ENCODE measurements around the gene OTUD6A.
"Not testable (repeated sequence)": the region's sequence is repeated elsewhere in the genome, so short reads cannot be mapped to it uniquely, and the experiment has no call there.

OTUD6A gene

DNA sequence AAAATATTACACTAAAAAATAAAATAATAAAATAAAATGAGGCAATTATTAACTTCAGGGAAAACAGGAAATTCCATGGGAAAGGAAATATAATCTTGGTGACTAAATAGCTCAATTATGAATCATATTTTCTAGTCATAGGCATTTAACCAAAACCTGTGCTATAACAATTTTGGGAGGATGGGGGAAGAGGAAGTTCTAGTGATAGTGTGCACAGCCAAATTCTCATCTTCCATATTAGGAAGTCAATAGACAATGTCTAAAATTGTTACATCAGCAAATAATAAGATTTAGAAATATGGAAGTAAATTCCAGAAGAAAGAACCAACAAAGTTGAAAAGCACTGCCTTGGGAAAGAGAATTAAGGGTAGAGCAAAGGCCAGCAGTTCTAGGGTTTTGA is 15.3 kb upstream of the OTUD6A start:
- DNase-seq (ENCODE audit: low read depth in 2 of 2): no peak

DNA sequence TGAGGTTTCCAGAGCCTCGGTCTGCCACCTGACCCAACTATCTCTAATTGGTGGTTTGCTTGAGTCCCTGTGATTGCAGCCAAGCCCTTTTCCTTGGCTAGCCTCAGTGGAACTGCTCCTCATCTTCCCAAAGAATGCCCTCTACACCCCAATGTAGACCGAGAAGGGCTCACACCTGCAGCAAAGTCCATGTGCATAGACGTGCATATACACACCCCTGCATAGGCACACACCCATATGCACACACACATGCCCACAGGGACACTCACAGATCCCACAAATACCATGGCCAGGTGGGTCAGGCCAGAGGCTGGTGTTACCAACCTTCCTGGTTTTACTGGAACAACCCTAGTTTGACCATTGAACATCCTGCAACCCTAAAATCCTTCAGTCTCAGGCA is 12.9 kb upstream of the OTUD6A start:
- no peak for DNase-seq (ENCODE audit: low read depth in 2 of 2)

DNA sequence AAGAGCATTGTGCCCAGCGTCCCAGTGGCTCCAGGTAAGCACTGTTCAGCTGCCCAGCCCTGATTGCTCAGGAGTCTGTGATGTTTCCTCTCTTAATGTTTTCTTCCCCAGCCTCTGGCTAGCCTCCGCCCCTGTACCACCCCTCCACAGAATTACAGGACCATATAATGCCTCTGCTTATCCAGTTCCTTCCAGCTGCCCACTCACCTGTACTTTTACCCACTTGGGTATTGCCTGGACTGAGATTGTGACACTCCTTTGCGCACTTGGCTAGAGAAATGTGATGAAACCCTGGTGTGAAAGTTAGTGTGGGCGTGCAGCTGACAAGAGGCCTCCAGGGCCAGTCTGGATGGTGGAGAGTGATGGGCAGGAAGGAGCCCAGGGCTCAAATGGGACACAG is 12.3 kb upstream of the OTUD6A start, which contains the start of gene AWAT2:
Gene AWAT2, minus strand, starts transcription at position 14 of the 400 bp plus-strand sequence. Its CDS starts 6 bp downstream, at position 8.
- no peak for DNase-seq (ENCODE audit: low read depth in 2 of 2)

DNA sequence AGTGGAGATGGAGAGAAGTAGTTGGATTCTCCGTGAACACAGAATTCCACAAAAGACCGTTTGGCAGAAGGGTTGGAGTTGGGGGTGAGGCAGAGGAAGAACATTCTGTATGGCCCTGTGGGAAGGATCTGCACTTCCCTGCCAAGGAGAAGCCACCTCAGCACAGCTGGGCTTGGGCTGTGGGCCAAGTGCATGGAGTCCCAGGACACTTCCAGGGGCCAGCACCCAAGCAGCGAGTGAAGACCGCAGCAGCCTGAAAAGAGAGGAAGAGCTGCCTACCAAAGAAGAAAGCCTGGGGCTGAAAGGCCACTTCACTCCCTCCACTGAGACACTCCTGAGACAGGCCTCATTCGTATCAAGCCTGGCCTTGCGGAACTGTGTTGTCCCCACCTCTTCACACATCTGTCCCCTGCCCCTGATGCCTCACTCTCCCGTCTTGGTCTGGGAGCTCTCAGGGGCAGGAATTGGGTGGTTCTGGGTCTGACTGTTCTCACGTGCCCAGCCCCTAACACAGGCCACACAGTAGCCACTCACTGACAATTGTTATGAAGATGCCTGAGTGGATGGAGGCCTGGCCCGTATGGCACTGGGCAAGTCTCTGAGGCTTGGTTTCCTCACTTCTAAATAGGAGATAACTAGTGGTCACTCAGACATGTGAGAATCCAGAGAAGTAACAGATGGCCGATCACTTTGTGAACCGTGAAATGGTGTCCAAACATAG is 9.2 kb upstream of the OTUD6A start:
- DNase-seq (ENCODE audit: low read depth in 2 of 2): no peak

DNA sequence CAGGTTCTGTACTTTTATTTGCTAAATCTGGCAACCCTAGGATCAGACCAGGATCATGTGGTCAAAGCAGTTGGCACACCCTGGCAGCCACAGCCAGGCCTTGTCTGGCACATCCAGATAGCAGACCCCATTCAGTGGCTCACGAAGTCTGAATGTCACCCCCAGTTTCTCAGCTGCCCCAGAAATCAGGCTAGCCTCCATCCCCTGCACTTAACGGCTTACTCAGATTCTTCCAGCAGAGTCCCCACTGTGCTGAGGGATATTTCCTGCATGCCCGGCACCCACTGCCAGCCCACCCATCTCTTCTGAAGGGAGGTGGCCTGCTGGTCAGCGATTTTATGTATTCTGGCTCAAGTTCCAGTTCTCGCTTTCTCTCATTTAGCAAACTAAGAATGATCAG is 7.9 kb upstream of the OTUD6A start:
- DNase-seq (ENCODE audit: low read depth in 2 of 2): no peak

DNA sequence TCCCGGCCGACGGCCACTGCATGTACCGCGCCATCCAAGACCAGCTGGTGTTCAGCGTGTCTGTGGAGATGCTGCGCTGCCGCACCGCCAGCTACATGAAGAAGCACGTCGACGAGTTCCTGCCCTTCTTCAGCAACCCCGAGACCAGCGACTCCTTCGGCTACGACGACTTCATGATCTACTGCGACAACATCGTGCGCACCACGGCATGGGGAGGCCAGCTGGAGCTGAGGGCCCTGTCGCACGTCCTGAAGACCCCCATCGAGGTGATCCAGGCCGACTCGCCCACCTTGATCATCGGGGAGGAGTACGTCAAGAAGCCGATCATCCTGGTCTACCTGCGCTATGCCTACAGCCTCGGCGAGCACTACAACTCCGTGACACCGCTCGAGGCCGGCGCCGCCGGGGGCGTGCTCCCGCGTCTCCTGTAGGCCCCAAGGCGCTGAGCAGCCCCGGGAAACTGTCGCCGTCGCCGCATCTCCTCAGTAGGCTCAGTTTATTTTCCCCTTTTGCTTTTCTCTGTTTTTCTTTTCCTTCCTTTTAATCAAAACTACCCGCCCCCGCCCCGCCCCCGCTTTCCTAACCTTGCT is 799 bp downstream of the OTUD6A start:
- DNase-seq (ENCODE audit: low read depth in 2 of 2): no peak

DNA sequence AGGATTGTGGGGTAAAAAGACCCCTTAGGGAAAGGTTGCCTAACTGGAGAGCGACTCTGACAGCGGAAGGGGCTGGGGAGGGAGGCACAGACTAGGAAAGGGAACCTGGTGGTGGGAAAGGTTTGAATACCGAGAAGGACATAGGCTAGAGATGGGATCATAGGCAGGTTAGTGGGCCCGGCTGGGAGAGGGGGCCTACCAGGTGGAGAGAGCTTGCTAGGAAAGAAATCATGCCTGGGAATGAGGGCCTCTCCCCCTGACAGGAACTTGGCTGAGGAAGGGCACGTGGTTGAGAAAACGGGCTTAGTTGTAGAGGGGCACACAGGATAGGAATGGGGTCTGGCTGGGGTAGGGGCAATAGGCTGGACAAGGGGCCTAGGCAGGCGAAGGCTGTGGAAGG is 4.4 kb downstream of the OTUD6A start:
- DNase-seq (ENCODE audit: low read depth in 2 of 2): no peak

DNA sequence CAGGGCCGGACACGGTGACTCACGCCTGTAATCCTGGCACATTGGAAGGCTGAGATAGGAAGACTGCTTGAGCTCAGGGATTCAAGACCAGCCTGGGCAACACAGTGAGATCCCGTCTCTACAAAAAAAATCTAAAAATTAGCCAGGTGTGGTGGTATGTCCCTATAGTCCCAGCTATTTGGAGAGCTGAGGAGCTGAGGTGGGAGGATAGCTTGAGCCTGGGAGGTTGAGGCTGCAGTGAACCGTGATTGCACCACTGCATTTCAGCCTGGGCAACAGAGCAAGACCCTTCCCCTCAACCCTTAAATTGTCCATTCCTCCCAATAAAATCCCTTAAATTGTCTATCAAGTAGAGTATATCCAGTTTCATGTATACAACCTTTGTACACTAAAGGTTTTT is 17.0 kb downstream of the OTUD6A start:
- DNase-seq (ENCODE audit: low read depth in 2 of 2): no peak

DNA sequence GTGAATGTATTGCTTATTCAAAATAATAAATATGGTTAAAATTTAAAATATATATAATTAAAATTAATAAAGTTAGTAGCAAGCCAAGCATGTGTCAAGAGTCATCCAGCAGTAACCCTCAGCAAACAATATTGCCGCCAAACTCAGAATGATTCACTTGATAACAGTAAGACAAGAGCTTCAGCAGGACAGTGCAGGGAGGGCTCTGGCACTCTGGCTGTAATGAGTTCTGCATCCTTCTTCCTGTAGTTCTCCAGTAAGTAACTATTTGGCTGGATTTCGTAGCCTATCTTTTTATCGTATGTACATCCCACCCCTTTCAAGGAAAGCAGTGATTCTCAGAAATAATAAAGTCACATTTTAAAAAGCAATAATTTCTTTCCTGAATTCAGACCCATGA is 17.6 kb downstream of the OTUD6A start:
- DNase-seq (ENCODE audit: low read depth in 2 of 2): no peak

DNA sequence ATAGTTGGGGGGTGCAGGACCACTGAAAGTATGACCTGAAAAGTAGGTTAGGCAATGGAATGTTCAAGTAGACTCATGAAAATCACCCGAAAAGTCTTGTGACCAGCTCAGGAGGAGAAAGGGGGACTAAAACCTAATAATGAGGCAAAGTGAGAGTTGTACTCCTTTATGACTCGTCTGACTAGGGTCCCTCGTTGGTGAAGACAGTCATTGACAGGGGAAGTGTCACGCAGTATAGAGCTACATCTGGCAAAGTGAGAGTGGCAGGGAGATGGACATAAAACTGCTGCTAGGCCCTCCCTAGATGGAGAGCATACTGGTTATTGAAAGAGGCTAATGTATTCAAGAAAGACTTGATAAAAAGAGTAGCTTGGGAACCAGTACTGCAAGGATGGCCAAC is 20.5 kb downstream of the OTUD6A start:
- no peak for DNase-seq (ENCODE audit: low read depth in 2 of 2)

DNA sequence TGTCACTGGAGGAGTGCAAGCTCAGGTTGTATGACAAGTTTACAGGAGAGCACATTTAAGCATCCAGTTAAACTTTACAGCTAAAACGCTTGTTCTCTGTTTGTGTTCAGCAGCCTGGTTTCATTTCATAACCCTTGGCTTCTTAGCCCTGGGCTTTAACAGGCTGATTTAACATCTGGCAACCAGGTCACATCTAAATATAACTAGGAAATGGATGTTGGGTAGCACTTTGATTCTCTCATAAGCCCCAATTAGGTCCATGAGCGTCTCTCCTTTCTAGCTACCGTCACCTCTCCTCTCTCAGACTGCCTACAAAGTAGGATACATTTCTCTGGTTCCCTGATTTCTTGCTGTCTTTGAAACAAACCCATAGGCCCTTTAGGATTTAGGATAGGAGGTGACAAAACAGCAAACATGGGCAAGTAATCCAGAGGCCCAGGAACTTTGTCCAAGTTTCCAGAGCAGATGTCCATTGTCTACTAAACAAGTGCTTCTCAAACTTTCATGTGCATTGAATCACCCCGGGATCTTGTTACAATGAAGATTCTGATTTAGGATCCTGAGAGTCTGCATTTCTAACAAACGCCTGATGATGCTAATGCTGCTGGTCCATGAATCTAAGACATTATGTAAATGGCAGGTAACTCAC is 22.5 kb downstream of the OTUD6A start:
- no peak for DNase-seq (ENCODE audit: low read depth in 2 of 2)

DNA sequence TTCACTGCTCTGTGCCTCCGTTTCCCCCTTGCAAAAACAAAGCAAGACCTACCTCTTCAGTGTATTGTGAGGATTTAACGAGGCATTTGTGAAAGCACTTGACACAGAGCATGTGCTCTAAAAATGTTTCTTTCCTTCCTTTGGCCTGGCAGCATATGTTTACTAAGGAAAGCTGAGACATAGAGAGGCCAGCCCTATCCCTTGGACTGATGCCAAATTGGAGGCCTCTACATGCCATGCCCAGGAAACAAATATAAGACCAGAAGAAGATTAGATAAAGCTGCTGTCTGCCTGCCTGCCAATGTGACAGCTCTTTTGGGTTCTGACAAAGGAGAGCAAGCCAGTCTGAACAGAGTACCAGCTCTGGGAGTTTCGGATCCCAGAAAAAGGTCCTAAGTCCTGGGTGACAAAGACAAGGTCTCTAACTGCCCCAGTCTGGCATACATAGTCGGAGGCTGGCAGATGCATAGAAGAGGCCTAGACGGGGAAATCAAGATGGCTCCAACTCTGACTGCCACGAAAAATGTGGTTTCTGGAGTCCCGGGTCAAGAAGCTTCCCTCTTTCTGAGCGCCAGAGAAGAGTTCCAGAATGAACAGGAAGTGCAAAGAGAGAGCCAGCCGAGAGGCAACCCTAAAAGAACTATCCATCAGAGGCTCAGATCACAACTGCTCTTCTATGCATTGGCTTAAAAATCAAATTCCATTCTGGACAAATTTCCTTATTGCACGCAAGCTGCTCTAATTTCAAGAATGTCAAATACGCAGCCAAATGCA is 25.8 kb downstream of the OTUD6A start:
- DNase-seq (ENCODE audit: low read depth in 2 of 2): no peak

DNA sequence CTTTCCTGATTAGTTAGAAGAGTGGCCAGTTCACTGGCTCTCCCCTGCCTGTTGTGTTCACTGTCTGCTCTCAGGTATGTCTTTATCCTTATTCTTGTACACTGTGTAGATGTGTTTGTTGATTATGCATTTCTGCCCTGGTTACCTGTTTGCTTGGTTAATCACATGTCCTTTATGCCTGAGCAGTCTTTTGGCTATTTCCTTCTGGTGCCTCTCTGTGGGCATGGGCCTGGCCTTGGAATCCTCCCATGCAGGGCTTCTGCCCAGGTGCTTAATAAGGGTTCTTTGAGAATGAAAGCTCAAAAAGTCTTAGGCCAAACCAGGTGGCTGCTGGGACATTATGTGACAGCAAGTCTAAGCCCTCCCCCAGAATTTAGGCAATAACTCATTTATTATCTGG is 26.5 kb downstream of the OTUD6A start:
- no peak for DNase-seq (ENCODE audit: low read depth in 2 of 2)

DNA sequence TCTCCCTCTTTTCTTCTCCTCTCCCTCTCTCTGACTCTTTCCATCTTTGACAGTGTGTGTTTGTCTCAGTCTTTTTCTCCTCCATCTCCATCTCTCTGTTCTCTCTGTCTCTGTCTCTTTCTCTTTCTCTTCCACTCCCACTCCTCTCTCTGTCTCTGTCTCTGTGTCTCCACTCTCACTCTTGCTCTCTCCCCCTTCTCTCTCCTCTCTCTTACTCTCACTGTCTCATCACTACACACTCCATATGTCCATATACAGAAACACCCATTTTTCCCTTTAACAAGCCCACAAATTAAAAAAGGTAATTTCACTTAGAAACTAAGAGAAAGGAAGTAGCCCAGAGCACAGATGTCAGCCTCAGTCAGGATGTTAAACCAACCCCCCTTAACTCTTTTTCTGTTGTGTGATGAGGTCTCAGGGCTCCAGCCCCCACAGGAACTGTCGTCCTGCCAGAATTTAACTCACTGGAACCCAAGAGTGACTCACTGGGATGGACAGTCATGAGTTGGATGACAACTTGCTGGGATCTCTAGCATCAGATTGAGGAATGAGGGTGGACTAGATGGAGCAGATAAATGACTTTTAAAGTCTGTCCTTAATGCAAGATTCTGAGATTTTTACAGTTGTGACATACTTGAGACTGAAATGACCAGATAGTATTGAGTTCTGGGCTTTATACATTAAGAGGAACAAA is 27.5 kb downstream of the OTUD6A start:
- DNase-seq (ENCODE audit: low read depth in 2 of 2): no peak

DNA sequence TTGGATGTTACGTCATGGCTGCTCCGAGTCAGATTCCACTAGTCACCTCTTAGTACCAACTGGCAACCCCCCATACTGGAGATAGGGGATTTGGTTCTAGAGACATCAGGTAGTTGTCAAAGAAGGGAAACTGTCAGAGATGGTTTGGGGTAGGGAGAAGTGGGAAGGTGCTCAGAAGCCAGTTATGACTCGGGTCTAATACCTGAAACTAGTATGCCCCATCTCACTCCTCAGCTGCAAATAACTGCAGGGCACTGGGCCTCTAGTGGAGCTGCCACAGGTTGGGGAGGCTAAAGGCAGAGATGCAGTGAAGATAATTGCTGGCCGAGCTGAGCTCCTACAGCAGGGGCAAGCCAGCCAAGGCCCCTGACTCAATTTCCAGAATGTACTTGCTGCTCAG is 30.0 kb downstream of the OTUD6A start:
- no peak for DNase-seq (ENCODE audit: low read depth in 2 of 2)

DNA sequence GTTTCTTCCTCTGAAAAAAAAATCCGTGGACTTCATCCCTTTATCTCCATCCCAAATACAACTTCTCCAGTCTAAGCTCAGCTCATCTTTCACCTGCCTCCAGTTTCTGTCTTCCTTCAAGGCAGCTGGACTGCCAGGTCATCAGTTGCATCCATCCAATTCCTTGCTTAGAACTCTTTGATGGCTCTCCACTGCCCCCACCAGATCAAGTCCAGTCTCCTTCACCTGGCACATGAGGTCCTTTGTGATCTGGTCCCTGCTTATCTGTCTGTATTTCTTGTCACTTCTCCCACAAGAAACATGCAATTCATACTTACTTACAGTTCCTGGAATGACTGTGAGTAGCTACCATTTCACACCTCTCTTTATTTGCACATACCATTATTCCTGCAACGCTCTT is 33.8 kb downstream of the OTUD6A start:
- DNase-seq (ENCODE audit: low read depth in 2 of 2): no peak

DNA sequence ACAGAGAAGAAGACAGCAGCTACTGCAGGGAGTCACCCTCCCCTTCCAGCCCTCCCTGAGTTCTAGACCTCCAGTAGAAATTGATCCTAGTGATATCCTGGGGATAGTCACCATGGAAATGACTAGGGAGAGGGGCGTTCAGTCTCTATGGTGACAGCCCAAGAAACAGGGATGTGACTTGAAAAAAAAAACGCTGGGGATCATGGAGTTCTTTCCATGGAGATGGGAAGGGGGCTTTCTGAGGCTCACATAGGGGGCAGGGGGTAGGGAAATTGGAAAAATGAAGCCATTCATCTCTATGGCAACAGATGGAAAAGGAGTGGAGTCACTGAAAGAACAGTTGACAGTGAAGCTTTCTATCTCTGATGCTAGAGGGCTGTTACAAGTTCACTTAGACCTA is 43.0 kb downstream of the OTUD6A start:
- no peak for DNase-seq (ENCODE audit: low read depth in 2 of 2)

DNA sequence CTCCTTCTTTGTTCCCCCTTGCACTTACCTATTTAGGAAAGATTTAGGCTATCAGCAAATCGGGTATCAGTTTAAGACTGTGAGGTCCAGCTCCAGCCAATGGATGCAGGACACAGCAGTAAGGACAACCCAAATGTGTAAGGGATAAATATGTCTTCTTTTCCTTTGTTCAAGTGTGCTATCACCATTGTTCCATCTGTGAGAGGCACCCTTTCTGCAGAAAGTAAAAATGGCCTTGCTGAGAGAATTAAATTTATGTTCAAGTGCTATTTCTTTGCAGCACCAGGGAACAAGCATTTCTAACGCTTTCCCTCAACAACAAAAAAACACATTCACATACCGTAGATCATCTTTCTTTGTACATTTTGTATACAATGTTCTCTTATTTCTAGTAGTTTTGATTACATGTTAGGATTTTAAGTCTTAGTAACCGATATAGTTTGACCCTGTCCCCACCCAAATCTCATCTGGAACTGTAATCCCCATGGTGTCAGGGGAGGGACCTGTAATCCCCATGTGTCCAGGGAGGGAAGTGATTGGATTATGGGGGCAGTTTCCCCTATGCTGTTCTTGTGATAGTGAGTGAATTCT is 49.3 kb downstream of the OTUD6A start:
- not testable (repeated sequence) for DNase-seq (ENCODE audit: low read depth in 2 of 2)

All from stimulated activated CD4-positive, alpha-beta T cell treated with anti-CD3 and anti-CD28 coated beads, Interleukin-1b, Interleukin-23, amount 100 ng/mL, for 1 hour (primary cell).